Pancreas (tissue), 10 donors: ENCODE data around the gene LNPK. TPM values are rescaled to one million over a fixed set of nuclear protein-coding genes. Genes with fewer than 3 reads are reported as not detected.
A peak's percentile ranks its signal among the peaks of the same experiment; 100 is the strongest.
"Not testable (repeated sequence)": the region's sequence is repeated elsewhere in the genome, so short reads cannot be mapped to it uniquely, and the experiment has no call there.

Experiments
- ATAC-seq, 4 donors: fragments of 200-7000 bp; cut with Tn5 transposase; one replicate each; pipeline versions ENCODE4 v1.8.0 to v1.9.1; 2020; ENCODE audit warnings: mild to moderate bottlenecking in 4 of 4, moderate library complexity in 4 of 4
- DNase-seq, 6 donors: peaks; one replicate each; pipeline ENCODE4 v3.0.0-alpha.2; 2020
- FAIRE-seq: peaks from 2 replicates; lab custom pipeline; 2012; peaks lifted over from hg19 to GRCh38; lab: Jason Lieb, UNC
- H3K27ac ChIP-seq, 4 donors: fragments of 200-600 bp; sonication (generic); 1 replicate in 3 of 4; 2 replicates in 1 of 4; pipeline versions ENCODE4 v1.5.0 to v1.8.0; 2020
- H3K27me3 ChIP-seq, 4 donors: fragments of 200-600 bp; one replicate each; pipeline ENCODE4 v1.8.0; 2021
- H3K36me3 ChIP-seq, 3 donors: fragments of 200-600 bp; sonication (generic) in 1 of 3; one replicate each; pipeline versions ENCODE4 v1.5.0 to v1.8.0; 2020 to 2021
- H3K4me1 ChIP-seq, 3 donors: fragments of 200-600 bp; one replicate each; pipeline ENCODE4 v1.8.0; 2021
- H3K4me3 ChIP-seq, 4 donors: fragments of 200-600 bp; sonication (generic) in 2 of 4; one replicate each; pipeline versions ENCODE4 v1.5.0 to v1.8.0; 2020 to 2021
- H3K9me3 ChIP-seq, 4 donors: fragments of 200-600 bp; one replicate each; pipeline ENCODE4 v1.8.0; 2021
- CTCF ChIP-seq, 4 donors: fragments of 200-600 bp; sonication (generic) in 3 of 4; IDR thresholded peaks; one replicate each; pipeline versions ENCODE4 v1.5.0 to v1.8.0; 2021; ENCODE audit warnings: antibody characterized with exemption in 4 of 4
- WGBS, 2 donors: extraction: QIAGEN DNeasy Blood & Tissue Kit; methylation state at CpG; one replicate each; pipeline ENCODE4 v1.1.7; 2013; 5-methylcytosine and 5-hydroxymethylcytosine counted together
- intact Hi-C, 3 donors: fragments of 100-400 bp; cut with DNase I; formaldehyde crosslinking; loops; one replicate each; pipeline versions ENCODE4 v1.11.1 to v1.14.2; 2022
- polyA plus RNA-seq, 2 donors: library from polyadenylated mRNA; stranded (reverse); fragments of 200-250 nt; gene quantifications; one replicate each; pipeline ENCODE4 v1.2.3, GENCODE V29; 2013
- total RNA-seq, 6 donors: library from RNA; stranded (reverse); fragmentation: NEBNext Ultra II Directional in 4 of 6; extraction: Animal tissue kit (Norgen Biotek cat#: 25700) in 4 of 6; gene quantifications; one replicate each; pipeline versions ENCODE4 v1.2.1 to v1.2.4, GENCODE V29; 2021 to 2023
- donor health status: healthy with polysubstance abuse.
- donor health status: DM: no; HTN: no; CAD: no; lungs with moderate emphysema.
- donor health status: DM: no; HTN: no; CAD: no.
- donor health status: control.
- donor health status: control.
- donor health status: Bipolar disorder and iron deficiency.
- donor health status: DM: yes; HTN: yes; CAD: no.
- donor health status: DM: no; HTN: no; CAD: no.
- donor health status: DM: no; HTN: no; CAD: no.
- donor health status: DM: yes; HTN: yes; CAD: no.

LNPK gene
- total and polyA plus RNA-seq, 8 donors = 1.3 to 14.8 (median 8.3) TPM

- FAIRE-seq (no peak), ATAC-seq (peak in 1 of 4 donors; percentile 61), DNase-seq (no peak)
- Histone ChIP-seq H3K4me3 (no peak overlapping the region), H3K27ac (no peak overlapping the region), H3K27me3 (no peaks in the 10 kb centered on the region), H3K9me3 (no peaks in the 10 kb centered on the region), H3K4me1 (no peaks in the 10 kb centered on the region), H3K36me3 (no peaks in the 10 kb centered on the region)
- intact Hi-C loops = no loop called here
- WGBS, 2 donors = 73 to 79% methylated on average over 4 of the region's 4 CpGs
- TF ChIP-seq CTCF (IDR thresholded peaks at IDR 0.05) = no peak
Observed at GRCh38 chr2:175964195-175964594, 37.9 kb downstream of the LNPK start.

- H3K27me3 ChIP-seq, FAIRE-seq, H3K27ac ChIP-seq, ATAC-seq, H3K9me3 ChIP-seq, DNase-seq, intact Hi-C loops, H3K4me1 ChIP-seq, H3K4me3 ChIP-seq, H3K36me3 ChIP-seq: not testable (repeated sequence)
- 97 to 98% methylated on average over 2 of the region's 2 CpGs for WGBS, 2 donors
Observed at GRCh38 chr2:175963171-175963570, 38.9 kb downstream of the LNPK start.

GRCh38 chr2:175957845-175958244, 44.2 kb downstream of the LNPK start:
- Histone ChIP-seq H3K9me3 (peaks cover 0 to 3% (median 0%) of the 10 kb centered on the region in 4 donors), H3K4me1 (no peaks in the 10 kb centered on the region), H3K27me3 (no peaks in the 10 kb centered on the region), H3K36me3 (no peaks in the 10 kb centered on the region), H3K4me3 (no peak overlapping the region), H3K27ac (no peak overlapping the region)
- TF ChIP-seq CTCF (IDR thresholded peaks at IDR 0.05) = no peak
- FAIRE-seq (no peak), DNase-seq (peak in 2 of 6 donors; percentile 12 to 35), ATAC-seq (no peak)
- WGBS, 2 donors = 91% methylated on average over 6 of the region's 6 CpGs
- intact Hi-C loops = no loop called here

- intact Hi-C loops = no loop called here
- H3K4me3 ChIP-seq = no peak overlapping the region
- H3K27me3 ChIP-seq = no peaks in the 10 kb centered on the region
- no peaks in the 10 kb centered on the region for H3K36me3 ChIP-seq
- no peak for TF ChIP-seq CTCF (IDR thresholded peaks at IDR 0.05)
- H3K27ac ChIP-seq = no peak overlapping the region
- ATAC-seq (no peak), DNase-seq (no peak), FAIRE-seq (no peak)
- no peaks in the 10 kb centered on the region for H3K4me1 ChIP-seq
- H3K9me3 ChIP-seq = peaks cover 0 to 3% (median 0%) of the 10 kb centered on the region in 4 donors
- WGBS, 2 donors = 56 to 59% methylated on average over 2 of the region's 2 CpGs
Observed at GRCh38 chr2:175955136-175955535, 46.9 kb downstream of the LNPK start.

GRCh38 chr2:175950512-175950911, 51.6 kb downstream of the LNPK start:
- intact Hi-C loops = no loop called here
- Histone ChIP-seq H3K4me3 (no peak overlapping the region), H3K36me3 (no peaks in the 10 kb centered on the region), H3K27ac (no peak overlapping the region), H3K4me1 (no peaks in the 10 kb centered on the region), H3K27me3 (no peaks in the 10 kb centered on the region), H3K9me3 (peaks cover 0 to 1% (median 0%) of the 10 kb centered on the region in 4 donors)
- no peak for ATAC-seq
- 94 to 97% methylated on average over 3 of the region's 3 CpGs for WGBS, 2 donors
- DNase-seq = no peak
- FAIRE-seq = no peak
- TF ChIP-seq CTCF (IDR thresholded peaks at IDR 0.05) = no peak
